CD4-positive, alpha-beta T cell treated with Interleukin-12 subunit alpha and Interleukin-12 subunit beta, for 1 hour (primary cell): ENCODE measurements around the gene ZNF831.

ENCODE experiments used
- DNase-seq: peaks from one replicate; pipeline ENCODE4 v3.0.0-alpha.2; 2020

ZNF831 gene

DNA sequence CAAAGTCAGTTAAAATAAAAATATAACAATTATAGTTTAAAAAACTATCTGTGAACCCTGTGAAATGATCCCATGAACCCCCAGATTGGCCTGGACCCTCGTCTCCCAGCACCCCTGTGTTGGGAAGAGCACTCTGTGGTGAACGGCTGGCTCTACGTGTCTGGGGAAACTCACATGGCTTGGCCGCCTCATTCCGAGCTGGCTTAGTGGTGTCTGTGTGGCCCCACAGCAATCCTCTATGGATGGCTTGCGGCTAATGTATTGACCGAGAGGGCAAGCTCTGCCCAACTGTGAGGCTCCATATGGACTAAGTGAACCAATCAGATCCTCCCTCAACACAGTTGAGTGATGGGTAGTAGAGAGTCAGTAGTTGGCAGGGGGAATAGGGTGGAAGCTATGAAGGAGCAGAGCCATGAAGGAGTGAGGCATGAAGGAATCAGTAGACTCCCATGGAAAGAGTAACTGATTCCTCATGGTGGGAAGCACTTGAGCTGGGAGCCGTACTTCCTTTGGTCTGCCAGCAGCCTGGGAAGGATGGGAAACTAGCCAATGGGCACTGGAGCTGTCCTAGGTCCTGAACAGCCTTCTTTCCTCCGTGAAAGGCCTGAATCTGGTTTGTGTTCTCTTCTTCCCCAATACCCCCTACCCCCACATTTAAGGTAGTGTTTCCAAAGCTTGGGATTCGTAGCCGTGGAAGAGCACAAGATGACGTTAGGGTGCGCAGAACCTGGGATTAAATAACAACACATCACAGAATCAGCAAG is 21.6 kb upstream of the ZNF831 start:
- DNase-seq: no peak

DNA sequence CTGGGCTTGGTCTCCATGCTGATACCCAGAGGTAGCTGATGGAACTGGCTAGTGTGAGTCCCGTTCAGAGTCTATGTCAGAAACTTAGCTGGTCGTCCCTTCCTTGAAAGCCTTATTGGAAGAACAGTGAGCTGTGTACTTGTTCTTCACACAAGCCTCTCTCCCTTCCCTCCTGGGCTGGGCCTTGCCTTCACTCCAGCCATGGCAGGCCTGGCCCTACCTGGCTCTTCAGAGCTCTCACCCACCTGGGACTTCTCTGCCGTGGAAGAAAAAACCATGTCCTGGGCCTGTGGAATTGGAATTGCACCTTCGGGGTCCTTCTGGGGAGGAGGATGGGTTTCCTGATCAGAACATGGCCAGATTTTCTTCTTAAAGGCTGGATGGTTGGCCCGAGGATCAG is 20.3 kb upstream of the ZNF831 start:
- DNase-seq: no peak

DNA sequence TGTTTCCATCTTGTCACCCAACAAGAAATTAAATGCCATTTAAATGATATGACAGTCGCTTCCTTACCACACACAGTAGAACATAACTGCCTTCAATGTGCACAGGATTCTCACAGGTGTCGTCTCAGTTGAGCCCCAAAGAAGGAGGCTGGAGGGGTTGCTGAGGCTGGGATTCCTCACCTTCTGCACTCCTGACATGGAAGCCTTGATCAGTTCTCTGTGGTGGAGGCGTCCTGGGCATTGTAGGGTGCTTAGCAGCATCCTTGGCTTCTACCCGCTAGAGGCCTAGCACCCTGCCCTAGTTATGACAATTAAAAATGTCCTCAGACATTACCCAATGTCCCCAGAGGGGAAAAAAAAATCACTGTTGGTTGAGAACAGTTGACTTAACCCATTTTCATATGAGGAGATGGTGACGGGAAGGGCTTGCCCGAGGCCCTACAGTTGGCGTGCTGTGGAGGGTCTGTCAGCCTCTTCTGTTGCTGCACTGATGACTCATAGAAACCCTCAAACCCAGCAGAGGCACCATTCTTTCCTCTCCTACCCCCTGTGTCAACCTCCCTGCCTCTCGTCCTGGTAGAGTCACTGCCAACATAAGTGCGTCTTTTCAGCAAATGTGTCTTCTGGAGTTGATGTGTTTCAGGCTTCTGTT is 19.3 kb upstream of the ZNF831 start:
- DNase-seq: peak; percentile 45

DNA sequence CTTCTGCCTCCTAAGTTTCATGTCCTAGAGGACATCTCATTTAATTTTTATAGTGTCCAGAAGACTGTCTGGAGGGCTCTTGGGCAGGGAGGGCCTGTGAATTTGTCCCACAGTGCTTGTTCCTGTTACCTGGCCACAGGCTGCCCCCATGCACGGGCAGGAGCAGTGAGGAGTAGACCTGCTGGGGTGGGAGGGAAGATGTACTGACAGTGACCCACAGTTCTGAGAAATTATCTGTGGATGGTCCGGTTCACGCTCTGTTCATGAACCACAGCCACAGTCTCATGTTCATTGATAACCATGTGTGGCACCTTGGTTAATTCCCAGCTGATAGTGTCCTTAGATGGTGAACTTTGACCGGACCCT is 18.8 kb upstream of the ZNF831 start:
- no peak for DNase-seq

GRCh38 chr20:59145247-59145923 is 18.2 kb upstream of the ZNF831 start:
- DNase-seq: no peak

DNA sequence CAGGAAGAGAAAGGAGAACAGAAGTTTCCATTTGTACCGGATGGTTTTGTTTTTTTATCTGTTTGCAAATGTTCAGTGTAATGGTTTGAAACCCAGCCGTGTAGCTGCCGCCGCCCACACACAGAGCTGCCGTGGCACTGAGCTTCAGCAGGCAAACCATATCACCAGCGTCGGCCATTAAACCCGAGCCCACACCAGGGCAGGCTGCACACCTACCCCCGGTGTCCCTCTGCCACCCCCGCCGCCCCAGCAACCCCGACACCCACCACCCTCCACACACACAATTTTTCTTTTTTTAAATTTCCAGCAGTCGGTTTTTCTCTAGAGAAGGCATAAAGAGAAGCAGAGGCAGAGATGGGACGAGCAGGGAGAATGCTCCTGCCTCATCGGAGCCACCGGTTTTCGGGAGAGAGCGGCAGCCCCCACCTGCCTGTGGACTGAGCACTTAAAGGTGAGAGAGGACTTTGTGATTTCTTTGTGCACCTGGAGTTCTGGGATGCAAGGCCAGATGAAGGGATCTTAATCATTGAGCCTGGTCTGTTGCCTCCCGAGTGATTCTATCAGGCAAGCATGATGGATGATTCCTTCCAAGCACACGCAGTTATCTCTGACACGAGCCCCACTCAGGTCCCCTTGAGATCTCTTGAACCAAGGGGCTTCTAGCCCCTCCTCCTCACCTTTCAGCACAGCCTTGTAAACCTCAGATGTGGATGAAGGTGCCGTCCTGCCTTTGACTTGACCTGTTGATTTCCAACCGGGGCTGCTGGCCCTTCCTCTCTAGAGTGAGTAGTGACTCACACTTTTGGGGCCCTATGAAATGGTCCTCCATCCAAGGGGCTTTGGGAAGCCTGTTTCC is 17.5 kb upstream of the ZNF831 start:
- peak; percentile 72 for DNase-seq

GRCh38 chr20:59146780-59147565 is 16.6 kb upstream of the ZNF831 start:
- no peak for DNase-seq

- no peak for DNase-seq
Measured at GRCh38 chr20:59147586-59147985, 16.0 kb upstream of the ZNF831 start.

DNA sequence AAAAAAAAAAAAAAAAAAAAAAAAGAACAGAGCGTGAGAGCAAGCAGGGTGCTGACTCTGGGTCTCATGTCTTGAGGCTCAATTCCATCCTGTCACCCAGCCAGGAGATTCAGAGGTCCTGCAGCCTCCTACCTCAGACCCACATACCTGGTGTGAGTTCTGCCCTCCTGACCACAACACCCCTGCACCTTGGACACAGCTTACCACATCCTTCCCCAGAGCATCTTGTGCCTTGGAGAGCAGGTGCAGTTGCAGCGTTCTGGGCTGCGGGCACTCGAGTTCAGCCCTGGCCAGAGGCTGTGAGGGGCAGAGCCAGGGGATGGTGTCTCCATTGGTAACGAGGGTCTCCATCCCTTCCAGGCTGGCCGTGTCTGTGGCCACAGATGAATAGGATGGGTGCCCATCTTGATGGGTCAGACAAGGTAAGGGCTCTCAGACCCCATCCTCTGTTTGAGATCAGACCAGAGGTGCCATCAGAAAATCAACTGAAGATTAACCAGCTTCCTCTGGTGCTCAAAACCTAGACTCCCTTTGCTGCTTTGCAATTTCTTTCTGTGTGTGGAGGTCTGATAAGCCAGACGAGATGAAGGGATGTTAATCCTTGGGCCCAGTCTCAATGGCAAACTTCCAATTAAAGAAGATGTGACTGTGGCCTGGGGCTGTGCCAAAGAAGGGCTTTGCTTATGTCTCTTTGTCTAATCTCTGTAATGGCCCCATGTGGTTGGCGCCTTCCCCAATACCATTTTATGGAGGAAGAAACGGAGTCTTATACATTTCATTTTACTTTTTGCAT is 14.7 kb upstream of the ZNF831 start:
- DNase-seq: peak; percentile 47

- peak; percentile 90 for DNase-seq
Measured at GRCh38 chr20:59149678-59150504, 13.7 kb upstream of the ZNF831 start.

DNA sequence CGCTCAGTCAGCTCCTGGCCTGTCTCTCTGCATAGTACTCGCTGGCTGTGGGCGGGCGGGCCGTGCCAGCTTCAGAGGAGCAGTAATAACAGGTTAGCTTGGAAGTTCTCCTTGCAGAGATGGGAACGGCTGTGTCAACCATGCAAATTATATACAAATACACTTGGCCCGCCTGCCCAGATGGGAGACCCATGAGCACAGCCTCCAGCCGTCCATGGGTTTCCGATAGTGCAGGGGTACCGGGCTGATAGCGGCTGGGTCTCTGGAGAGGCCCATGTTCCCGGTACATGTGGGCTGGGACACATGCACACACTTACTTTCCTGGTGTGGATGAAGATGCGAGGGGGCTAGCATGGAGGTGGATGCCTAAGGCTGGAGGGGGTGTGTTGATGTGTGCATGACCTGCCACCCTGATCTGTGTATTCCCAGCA is 12.8 kb upstream of the ZNF831 start:
- DNase-seq: no peak

DNA sequence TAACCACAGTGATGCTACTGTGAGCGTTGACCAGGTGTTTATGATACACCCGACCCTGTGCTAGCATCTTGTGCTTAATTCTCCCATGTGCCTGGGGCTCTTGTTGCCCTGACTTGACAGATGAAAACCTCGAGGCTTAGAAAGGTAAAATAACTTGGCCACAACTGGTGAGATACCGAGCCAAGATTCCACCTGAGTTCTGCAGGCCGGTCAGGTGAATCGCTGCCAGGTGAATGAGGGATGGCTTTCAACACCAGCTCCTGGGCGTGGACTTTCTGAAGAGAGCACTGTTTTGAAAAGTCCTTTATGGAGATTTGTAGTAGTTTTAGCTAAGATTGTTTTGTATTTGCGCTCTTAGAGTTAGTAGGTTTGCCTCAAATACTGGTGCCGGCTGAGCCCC is 12.2 kb upstream of the ZNF831 start:
- no peak for DNase-seq

- DNase-seq: peak; percentile 52
Measured at GRCh38 chr20:59151820-59152219, 11.8 kb upstream of the ZNF831 start.

- DNase-seq: no peak
Measured at GRCh38 chr20:59152559-59153354, 10.9 kb upstream of the ZNF831 start.

DNA sequence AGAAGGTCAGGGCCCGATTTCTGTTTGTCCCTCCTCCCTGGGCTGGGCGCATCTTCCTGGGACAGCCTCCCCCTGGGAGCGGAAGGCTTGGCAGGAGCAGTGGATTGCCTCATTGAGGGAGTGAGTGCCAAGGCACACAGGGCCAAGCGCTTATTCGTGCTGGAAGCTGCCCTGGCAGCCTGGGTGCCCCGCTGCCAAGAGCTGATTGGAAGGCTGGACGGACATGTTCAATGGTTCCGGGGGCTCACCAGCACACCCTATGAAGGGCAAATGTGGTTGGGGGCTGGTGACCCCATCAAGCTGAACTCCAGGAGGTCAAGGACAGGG is 10.3 kb upstream of the ZNF831 start:
- DNase-seq: no peak

- DNase-seq: no peak
Measured at GRCh38 chr20:59153832-59154231, 9.8 kb upstream of the ZNF831 start.

DNA sequence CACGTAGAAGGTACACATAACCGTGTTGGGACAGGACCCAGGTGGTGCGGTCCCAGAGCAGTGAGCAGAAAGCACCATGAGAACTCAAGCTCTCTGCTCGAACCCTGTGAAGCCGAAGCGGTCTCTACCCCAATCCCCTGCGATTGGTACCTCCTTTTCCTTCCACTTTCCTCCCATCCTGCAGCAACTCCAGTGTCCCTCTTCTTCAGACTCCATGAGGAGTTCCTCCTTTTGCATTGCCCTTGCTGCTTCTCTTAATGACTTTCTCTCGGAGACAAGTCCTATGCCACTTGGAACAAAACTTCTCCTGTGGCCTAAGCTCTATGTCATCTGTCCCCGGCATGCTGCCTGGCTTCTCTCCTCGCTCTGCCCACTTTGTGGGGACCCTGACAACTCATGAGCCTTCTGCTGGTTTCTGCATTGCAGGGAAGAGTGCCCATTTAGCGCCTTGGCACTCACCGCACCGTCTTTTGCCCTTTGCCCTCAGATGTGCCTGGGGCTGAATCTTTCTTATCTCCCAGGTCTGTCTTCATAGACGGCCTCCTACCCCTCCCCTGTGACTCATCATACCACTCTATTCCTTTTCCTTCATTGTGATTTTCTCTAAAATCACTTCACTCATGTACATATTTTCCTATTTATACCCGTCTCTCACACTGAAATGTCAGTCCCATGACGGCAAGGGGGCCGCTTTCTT is 9.2 kb upstream of the ZNF831 start:
- DNase-seq: no peak

- no peak for DNase-seq
Measured at GRCh38 chr20:59157064-59157463, 6.6 kb upstream of the ZNF831 start.

DNA sequence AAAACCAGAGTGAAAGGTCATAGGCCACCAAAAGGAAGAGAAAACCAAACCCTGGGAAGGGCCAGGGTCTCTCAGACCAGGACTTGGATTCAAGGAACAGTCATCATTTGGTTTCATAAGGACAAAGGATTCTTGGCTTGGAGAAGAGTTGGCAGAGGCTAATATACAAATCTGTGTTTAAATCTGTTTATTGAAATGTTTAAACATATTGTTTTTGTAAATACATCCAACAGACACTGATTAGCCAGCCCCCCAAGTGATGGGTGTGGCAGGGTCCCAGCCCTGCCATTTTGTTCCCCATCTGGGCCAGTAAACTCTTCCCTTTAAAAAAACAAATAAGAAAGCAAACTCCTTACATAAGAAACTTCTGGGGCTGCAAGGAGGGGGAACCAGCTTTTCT is 6.1 kb upstream of the ZNF831 start:
- no peak for DNase-seq
